Activated T-cell treated with anti-CD3 and anti-CD28 coated beads, Interleukin-2, amount 50 U/mL, for 48 hours (primary cell): ENCODE data around the gene ABCC8.

ENCODE experiments used
- DNase-seq, 2 experiments: peaks; one replicate each; pipeline ENCODE4 v3.0.0-alpha.2; 2020

The ABCC8 gene

GRCh38 chr11:17385492-17385891 lies 91.2 kb downstream of the ABCC8 start:
- DNase-seq, result no peak

GRCh38 chr11:17384002-17384511 lies 92.6 kb downstream of the ABCC8 start:
- peak; percentile 83 to 86 for DNase-seq

- no peak for DNase-seq
Measured at GRCh38 chr11:17383461-17383860, 93.2 kb downstream of the ABCC8 start.

GRCh38 chr11:17382046-17382728 lies 94.5 kb downstream of the ABCC8 start:
- no peak for DNase-seq

- DNase-seq, result no peak
Measured at GRCh38 chr11:17381156-17381555, 95.5 kb downstream of the ABCC8 start.

- no peak for DNase-seq
Measured at GRCh38 chr11:17379383-17380180, 97.1 kb downstream of the ABCC8 start.

GRCh38 chr11:17378655-17379054 lies 98.0 kb downstream of the ABCC8 start:
- no peak for DNase-seq

GRCh38 chr11:17376493-17376892 lies 100.2 kb downstream of the ABCC8 start:
- DNase-seq, result no peak

GRCh38 chr11:17375547-17375946 lies 101.1 kb downstream of the ABCC8 start:
- DNase-seq, result no peak

GRCh38 chr11:17371614-17372013 lies 105.0 kb downstream of the ABCC8 start:
- no peak for DNase-seq

GRCh38 chr11:17369684-17370243 lies 106.9 kb downstream of the ABCC8 start:
- no peak for DNase-seq

- no peak for DNase-seq
Measured at GRCh38 chr11:17369094-17369493, 107.6 kb downstream of the ABCC8 start.

GRCh38 chr11:17368551-17368950 lies 108.1 kb downstream of the ABCC8 start:
- DNase-seq, result no peak

GRCh38 chr11:17366495-17366894 lies 110.2 kb downstream of the ABCC8 start:
- no peak for DNase-seq

- peak; percentile 63 to 73 for DNase-seq
Measured at GRCh38 chr11:17354601-17354991, 122.0 kb downstream of the ABCC8 start.

GRCh38 chr11:17353821-17354600 lies 122.6 kb downstream of the ABCC8 start:
- DNase-seq, result no peak

- peak; percentile 78 to 81 for DNase-seq
Measured at GRCh38 chr11:17352950-17353820, 123.5 kb downstream of the ABCC8 start.

GRCh38 chr11:17351510-17352176 lies 125.0 kb downstream of the ABCC8 start, which contains the start of gene NCR3LG1:
Gene NCR3LG1, plus strand, starts transcription at chr11:17351800. Its CDS starts 170 bp downstream, at chr11:17351970.
- peak; percentile 63 to 69 for DNase-seq

- no peak for DNase-seq
Measured at GRCh38 chr11:17351172-17351509, 125.5 kb downstream of the ABCC8 start.

GRCh38 chr11:17350455-17351171 lies 126.0 kb downstream of the ABCC8 start:
- DNase-seq, result peak in 1 of 2 experiments; percentile 35

- no peak for DNase-seq
Measured at GRCh38 chr11:17347676-17348075, 129.0 kb downstream of the ABCC8 start.
